GM12801 (cell line): Measurements from ENCODE around the gene PAQR8.

ENCODE experiments used
- TF ChIP-seq, protein P1 (sequence below): IDR thresholded peaks from one replicate; pipeline ENCODE4 v1.5.1; 2011; ENCODE audit warnings: control low read depth; ENCODE audit not compliant: insufficient read length; ENCODE audit errors: extremely low read depth

The PAQR8 gene

DNA sequence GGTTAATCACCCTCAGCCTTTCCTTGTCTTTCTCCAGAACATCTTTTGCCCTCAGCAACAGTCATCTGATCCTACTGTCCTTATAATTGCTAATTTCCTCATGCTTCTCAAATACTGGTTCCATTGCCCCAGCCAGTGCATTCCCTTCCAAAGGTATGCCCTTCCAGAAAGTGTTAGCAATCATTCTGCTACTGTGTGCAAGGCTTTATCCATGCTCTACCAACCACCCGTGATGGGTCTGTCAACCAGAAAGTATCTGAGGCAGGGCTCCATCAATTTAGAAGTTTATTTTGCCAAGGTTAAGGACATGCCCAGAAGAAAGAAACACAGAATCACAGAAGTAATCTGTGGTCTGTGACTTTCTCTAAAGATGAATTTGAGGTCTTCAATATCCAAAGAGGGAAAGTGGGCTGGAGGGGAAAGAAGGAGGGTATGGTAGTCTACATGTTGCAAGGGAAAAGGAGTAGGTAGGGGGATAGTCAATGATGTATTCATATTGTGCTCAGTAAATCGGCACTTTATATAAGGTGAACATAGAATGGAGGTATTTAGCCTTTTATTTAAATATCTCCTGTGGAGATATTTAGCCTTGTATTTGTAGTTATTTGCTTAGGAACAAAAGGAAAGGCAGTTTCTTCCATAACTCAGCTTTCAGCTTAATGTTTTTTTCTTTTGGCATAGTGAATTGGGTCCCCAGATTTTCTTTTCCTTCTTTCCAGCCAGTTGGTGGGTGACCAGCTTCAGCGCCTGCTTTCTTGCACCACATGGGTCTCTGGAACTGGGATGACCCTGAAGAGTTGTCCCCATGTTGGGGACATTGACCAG, 35.2 kb upstream of the PAQR8 start:
- TF ChIP-seq, protein P1, sequence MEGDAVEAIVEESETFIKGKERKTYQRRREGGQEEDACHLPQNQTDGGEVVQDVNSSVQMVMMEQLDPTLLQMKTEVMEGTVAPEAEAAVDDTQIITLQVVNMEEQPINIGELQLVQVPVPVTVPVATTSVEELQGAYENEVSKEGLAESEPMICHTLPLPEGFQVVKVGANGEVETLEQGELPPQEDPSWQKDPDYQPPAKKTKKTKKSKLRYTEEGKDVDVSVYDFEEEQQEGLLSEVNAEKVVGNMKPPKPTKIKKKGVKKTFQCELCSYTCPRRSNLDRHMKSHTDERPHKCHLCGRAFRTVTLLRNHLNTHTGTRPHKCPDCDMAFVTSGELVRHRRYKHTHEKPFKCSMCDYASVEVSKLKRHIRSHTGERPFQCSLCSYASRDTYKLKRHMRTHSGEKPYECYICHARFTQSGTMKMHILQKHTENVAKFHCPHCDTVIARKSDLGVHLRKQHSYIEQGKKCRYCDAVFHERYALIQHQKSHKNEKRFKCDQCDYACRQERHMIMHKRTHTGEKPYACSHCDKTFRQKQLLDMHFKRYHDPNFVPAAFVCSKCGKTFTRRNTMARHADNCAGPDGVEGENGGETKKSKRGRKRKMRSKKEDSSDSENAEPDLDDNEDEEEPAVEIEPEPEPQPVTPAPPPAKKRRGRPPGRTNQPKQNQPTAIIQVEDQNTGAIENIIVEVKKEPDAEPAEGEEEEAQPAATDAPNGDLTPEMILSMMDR, result no peak

- TF ChIP-seq, protein P1, result no peak
These were observed 33.7 kb upstream of the PAQR8 start for GRCh38 chr6:52328303-52328662.

GRCh38 chr6:52328729-52329128, 33.2 kb upstream of the PAQR8 start:
- TF ChIP-seq, protein P1, result no peak

- TF ChIP-seq, protein P1, result no peak
These were observed 31.5 kb upstream of the PAQR8 start for GRCh38 chr6:52330470-52330869.

DNA sequence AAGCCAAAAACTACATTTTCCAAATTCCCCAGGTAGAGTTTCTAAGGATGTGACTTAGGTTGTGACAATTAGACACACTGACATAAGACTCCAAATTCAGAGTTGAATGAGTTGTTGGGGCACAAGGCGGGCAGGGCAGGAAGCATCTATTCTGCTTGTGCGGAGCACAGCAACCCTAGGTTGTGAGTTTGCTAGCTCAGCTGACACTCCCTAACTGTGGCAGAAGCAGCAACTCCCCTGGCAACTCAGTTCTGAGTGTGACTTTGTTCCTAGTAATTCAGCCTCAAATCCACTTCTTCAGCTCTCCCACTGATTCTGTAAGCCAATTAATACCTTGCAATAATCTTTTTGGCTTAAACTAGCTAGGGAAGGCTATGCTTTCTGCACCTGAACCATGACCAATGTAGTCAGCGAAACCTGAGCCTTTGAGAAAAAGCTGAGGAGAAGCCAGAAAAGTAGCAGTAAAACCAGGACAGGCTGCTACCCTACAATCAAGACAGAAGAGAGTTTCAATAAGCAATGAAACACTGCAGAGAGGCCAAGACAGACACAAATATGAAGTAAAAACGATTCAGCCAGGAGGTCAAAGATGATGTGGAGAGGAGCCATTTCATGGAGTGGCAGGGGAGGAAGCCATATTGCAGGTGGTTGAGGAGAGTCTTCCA, 30.0 kb upstream of the PAQR8 start:
- TF ChIP-seq, protein P1, result no peak

- TF ChIP-seq, protein P1, result no peak
These were observed 28.1 kb upstream of the PAQR8 start for GRCh38 chr6:52333840-52334200.

GRCh38 chr6:52335576-52335975, 26.4 kb upstream of the PAQR8 start:
- TF ChIP-seq, protein P1, result no peak
